ACHN (cell line): Measurements from ENCODE around the gene MYOT.
"Not testable (repeated sequence)": the region's sequence is repeated elsewhere in the genome, so short reads cannot be mapped to it uniquely, and the experiment has no call there.

Experiments
- DNase-seq: peaks from one replicate; pipeline ENCODE4 v3.0.0-alpha.2; 2015
- in situ Hi-C: cut with HindIII; loops from 2 replicates; pipeline ENCODE4 v1.10.0; 2017; ENCODE audit warnings: low sequenced_read_pairs, low pct_ligation_motif_present, low pct_unique_long_range_greater_than_20kb

MYOT gene

GRCh38 chr5:137845472-137845871 is 22.2 kb upstream of the MYOT start:
- in situ Hi-C loops: no loop called here
- DNase-seq: no peak

GRCh38 chr5:137847687-137848086 is 20.0 kb upstream of the MYOT start:
- no peak for DNase-seq
- in situ Hi-C loops: no loop called here

- in situ Hi-C loops, DNase-seq: not testable (repeated sequence)
Observed at GRCh38 chr5:137853165-137853564, 14.5 kb upstream of the MYOT start.

GRCh38 chr5:137856201-137856600 is 11.5 kb upstream of the MYOT start:
- no peak for DNase-seq
- in situ Hi-C loops: no loop called here

- DNase-seq: no peak
- in situ Hi-C loops: no loop called here
Observed at GRCh38 chr5:137856916-137857862, 10.5 kb upstream of the MYOT start.

GRCh38 chr5:137858223-137858916 is 9.3 kb upstream of the MYOT start:
- DNase-seq: peak; percentile 7
- in situ Hi-C loops: no loop called here

- no peak for DNase-seq
- in situ Hi-C loops: no loop called here
Observed at GRCh38 chr5:137858954-137859353, 8.7 kb upstream of the MYOT start.

- DNase-seq: no peak
- in situ Hi-C loops: no loop called here
Observed at GRCh38 chr5:137862251-137862650, 5.4 kb upstream of the MYOT start.

GRCh38 chr5:137863653-137864052 is 4.0 kb upstream of the MYOT start:
- DNase-seq, in situ Hi-C loops: not testable (repeated sequence)

GRCh38 chr5:137866541-137867388 is 895 bp upstream of the MYOT start:
- in situ Hi-C loops: no loop called here
- no peak for DNase-seq

- DNase-seq: no peak
- in situ Hi-C loops: no loop called here
Observed at GRCh38 chr5:137870647-137871339, 3.1 kb downstream of the MYOT start.

GRCh38 chr5:137871571-137871970 is 3.9 kb downstream of the MYOT start:
- in situ Hi-C loops: no loop called here
- DNase-seq: no peak

- in situ Hi-C loops: no loop called here
- DNase-seq: no peak
Observed at GRCh38 chr5:137872466-137872865, 4.8 kb downstream of the MYOT start.

- in situ Hi-C loops: no loop called here
- DNase-seq: no peak
Observed at GRCh38 chr5:137876101-137876500, 8.4 kb downstream of the MYOT start.

GRCh38 chr5:137880313-137880712 is 12.7 kb downstream of the MYOT start:
- no peak for DNase-seq
- in situ Hi-C loops: no loop called here

- in situ Hi-C loops: no loop called here
- DNase-seq: no peak
Observed at GRCh38 chr5:137887831-137888230, 20.2 kb downstream of the MYOT start.

GRCh38 chr5:137888466-137888862 is 20.8 kb downstream of the MYOT start:
- no peak for DNase-seq
- in situ Hi-C loops: no loop called here
